CD14-positive monocyte (primary cell): ENCODE data around the gene EXOC6. TPM values are rescaled to one million over a fixed set of nuclear protein-coding genes. Genes with fewer than 3 reads are reported as not detected.

Source experiments
- DNase-seq, 3 donors: peaks; one replicate each; pipeline ENCODE4 v3.0.0-alpha.2; 2011 to 2022
- H2AFZ ChIP-seq: 2 replicates; pipeline ENCODE4 v1.6.0; 2012; ENCODE audit warnings: mild to moderate bottlenecking, low read depth, low read length, inconsistent platforms; ENCODE audit not compliant: insufficient read depth, poor library complexity, severe bottlenecking
- H3K27ac ChIP-seq, 2 donors: 1 replicate in 1 of 2; 2 replicates in 1 of 2; pipeline ENCODE4 v1.5.1; 2012 to 2013; ENCODE audit warnings: low read length in 2 of 2, control low read depth in 1 of 2, inconsistent platforms in 1 of 2, low read depth in 1 of 2, mild to moderate bottlenecking in 1 of 2
- H3K27me3 ChIP-seq, 2 donors: one replicate each; pipeline versions ENCODE4 v1.6.0 to v1.6.1; 2011 to 2013; ENCODE audit warnings: low read length in 2 of 2; ENCODE audit not compliant: control insufficient read depth in 2 of 2, insufficient read depth in 2 of 2
- H3K36me3 ChIP-seq, 2 donors: replicated peaks in 1 of 2; 1 replicate in 1 of 2; 2 replicates in 1 of 2; pipeline versions ENCODE4 v1.5.1 to v1.6.1; 2012 to 2013; ENCODE audit warnings: low read length in 2 of 2, control low read depth in 1 of 2, inconsistent platforms in 1 of 2, mild to moderate bottlenecking in 1 of 2; ENCODE audit not compliant: insufficient read depth in 2 of 2, control insufficient read depth in 1 of 2
- H3K4me1 ChIP-seq, 2 donors: 1 replicate in 1 of 2; 2 replicates in 1 of 2; pipeline versions ENCODE4 v1.5.1 to v1.6.1; 2012 to 2013; ENCODE audit warnings: low read length in 2 of 2, control low read depth in 1 of 2, inconsistent platforms in 1 of 2, mild to moderate bottlenecking in 1 of 2, moderate library complexity in 1 of 2; ENCODE audit not compliant: insufficient read depth in 2 of 2, control insufficient read depth in 1 of 2
- H3K4me2 ChIP-seq: replicated peaks from 2 replicates; pipeline ENCODE3; 2012; ENCODE audit warnings: low read length, moderate library complexity, mild to moderate bottlenecking; ENCODE audit not compliant: poor library complexity, severe bottlenecking; ENCODE audit errors: extremely low read depth
- H3K4me3 ChIP-seq, 3 experiments: fragments of 200-600 bp in 1 of 3; sonication (generic) in 1 of 3; replicated peaks in 1 of 3; 1 replicate in 2 of 3; 2 replicates in 1 of 3; pipeline ENCODE4 v1.5.1; 2011 to 2013; ENCODE audit warnings: low read length in 3 of 3, mild to moderate bottlenecking in 3 of 3, control low read depth in 2 of 3, low read depth in 2 of 3, inconsistent platforms in 1 of 3, moderate library complexity in 1 of 3
- H3K79me2 ChIP-seq: 2 replicates; pipeline ENCODE4 v1.6.0; 2012; ENCODE audit warnings: mild to moderate bottlenecking, control low read depth, inconsistent platforms, low read length, moderate library complexity; ENCODE audit not compliant: insufficient read depth
- H3K9ac ChIP-seq: 2 replicates; pipeline ENCODE4 v1.6.0; 2017; ENCODE audit warnings: low read length, mild to moderate bottlenecking; ENCODE audit not compliant: insufficient read depth, poor library complexity, severe bottlenecking
- H3K9me3 ChIP-seq, 2 donors: replicated peaks in 1 of 2; 1 replicate in 1 of 2; 2 replicates in 1 of 2; pipeline versions ENCODE4 v1.5.1 to v1.6.1; 2012 to 2013; ENCODE audit warnings: low read length in 2 of 2, control low read depth in 1 of 2; ENCODE audit not compliant: control insufficient read depth in 1 of 2, insufficient read depth in 1 of 2
- H4K20me1 ChIP-seq: 2 replicates; pipeline ENCODE4 v1.6.0; 2012; ENCODE audit warnings: mild to moderate bottlenecking, low read length, control low read depth, moderate library complexity; ENCODE audit not compliant: insufficient read depth
- H3K27ac Mint-ChIP-seq, 7 donors: one replicate each; pipeline ENCODE4 v1.8.0; 2020; ENCODE audit warnings: mild to moderate bottlenecking in 7 of 7, mixed read lengths in 7 of 7, moderate library complexity in 6 of 7, inconsistent platforms in 2 of 7
- H3K27me3 Mint-ChIP-seq, 3 donors: one replicate each; pipeline ENCODE4 v1.8.0; 2021 to 2022; ENCODE audit warnings: low read depth in 3 of 3, mild to moderate bottlenecking in 3 of 3, mixed read lengths in 3 of 3, moderate library complexity in 3 of 3, inconsistent platforms in 1 of 3
- H3K36me3 Mint-ChIP-seq, 2 donors: one replicate each; pipeline ENCODE4 v1.8.0; 2020; ENCODE audit warnings: mixed read lengths in 2 of 2, inconsistent platforms in 1 of 2, mild to moderate bottlenecking in 1 of 2
- H3K4me1 Mint-ChIP-seq: one replicate; pipeline ENCODE4 v1.8.0; 2020; ENCODE audit warnings: mild to moderate bottlenecking, mixed read lengths
- H3K4me3 Mint-ChIP-seq, 2 donors: one replicate each; pipeline ENCODE4 v1.8.0; 2020; ENCODE audit warnings: mild to moderate bottlenecking in 2 of 2, mixed read lengths in 2 of 2, moderate library complexity in 1 of 2
- H3K9me3 Mint-ChIP-seq, 7 donors: one replicate each; pipeline ENCODE4 v1.8.0; 2020 to 2022; ENCODE audit warnings: mixed read lengths in 7 of 7, mild to moderate bottlenecking in 6 of 7, moderate library complexity in 6 of 7, inconsistent platforms in 2 of 7
- WGBS: methylation state at CpG from one replicate; pipeline ENCODE4 v1.1.5; 2013; ENCODE audit warnings: missing lambda C conversion rate; ENCODE audit not compliant: insufficient coverage; 5-methylcytosine and 5-hydroxymethylcytosine counted together
- intact Hi-C, 2 donors: fragments of 100-400 bp; cut with micrococcal nuclease; formaldehyde crosslinking; loops; one replicate each; pipeline versions ENCODE4 v1.15.0 to v1.15.1; 2023
- polyA plus RNA-seq, 3 donors: library from polyadenylated mRNA; depleted of rRNA in 1 of 3; unstranded in 2 of 3; stranded (reverse) in 1 of 3; fragments of 300-500 nt in 2 of 3; fragments of >200 nt in 1 of 3; fragmentation: Illumina TruSeq in 2 of 3; gene quantifications; 1 replicate in 2 of 3; 2 replicates in 1 of 3; pipeline ENCODE4 v1.2.3, GENCODE V29; 2012 to 2021
- TF ChIP-seq, protein P1 (sequence below): fragments of 200-600 bp; IDR thresholded peaks from one replicate; pipeline ENCODE4 v1.8.0; 2022; ENCODE audit warnings: antibody characterized with exemption, mild to moderate bottlenecking

Gene EXOC6
- polyA plus RNA-seq, 3 donors = 7.5 to 9.6 (median 8.3) TPM

DNA sequence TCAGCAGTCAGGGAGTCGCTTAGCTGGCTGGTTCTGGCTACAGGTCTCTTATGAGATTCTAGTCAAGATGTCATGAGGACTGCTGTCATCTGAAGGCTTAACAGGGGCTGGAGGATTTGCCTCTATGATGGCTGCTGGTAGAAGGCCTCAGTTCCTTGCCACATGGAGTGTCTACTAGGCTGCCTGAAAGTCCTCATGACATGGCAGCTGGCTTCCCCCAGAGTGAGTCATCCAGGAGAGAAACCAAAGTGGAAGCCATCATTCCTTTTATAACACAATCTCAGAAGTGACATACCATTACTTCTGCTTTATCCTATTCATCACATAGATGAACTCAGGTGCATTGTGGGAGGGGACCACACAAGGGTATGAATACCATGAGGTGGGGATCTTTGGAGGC, 75.1 kb downstream of the EXOC6 start:
- Mint-ChIP-seq H3K27ac (peak overlapping the region in 4 of 7 donors; percentile 34 to 73 (median 37)), H3K27me3 (peaks cover 0 to 2% (median 0%) of the 10 kb centered on the region in 3 donors), H3K36me3 (peaks cover 33 to 50% of the 10 kb centered on the region in 2 donors), H3K4me3 (no peak overlapping the region), H3K9me3 (peaks cover 5 to 17% (median 8%) of the 10 kb centered on the region in 7 donors), H3K4me1 (no peaks in the 10 kb centered on the region)
- H3K9ac ChIP-seq = no peak overlapping the region
- 86% methylated on average over 1 of the region's 1 CpG for WGBS
- H2AFZ ChIP-seq = no peak overlapping the region
- no peak overlapping the region for H3K4me2 ChIP-seq
- H3K4me1 ChIP-seq = no peaks in the 10 kb centered on the region
- DNase-seq = peak in 1 of 3 donors; percentile 11
- TF ChIP-seq, protein P1, sequence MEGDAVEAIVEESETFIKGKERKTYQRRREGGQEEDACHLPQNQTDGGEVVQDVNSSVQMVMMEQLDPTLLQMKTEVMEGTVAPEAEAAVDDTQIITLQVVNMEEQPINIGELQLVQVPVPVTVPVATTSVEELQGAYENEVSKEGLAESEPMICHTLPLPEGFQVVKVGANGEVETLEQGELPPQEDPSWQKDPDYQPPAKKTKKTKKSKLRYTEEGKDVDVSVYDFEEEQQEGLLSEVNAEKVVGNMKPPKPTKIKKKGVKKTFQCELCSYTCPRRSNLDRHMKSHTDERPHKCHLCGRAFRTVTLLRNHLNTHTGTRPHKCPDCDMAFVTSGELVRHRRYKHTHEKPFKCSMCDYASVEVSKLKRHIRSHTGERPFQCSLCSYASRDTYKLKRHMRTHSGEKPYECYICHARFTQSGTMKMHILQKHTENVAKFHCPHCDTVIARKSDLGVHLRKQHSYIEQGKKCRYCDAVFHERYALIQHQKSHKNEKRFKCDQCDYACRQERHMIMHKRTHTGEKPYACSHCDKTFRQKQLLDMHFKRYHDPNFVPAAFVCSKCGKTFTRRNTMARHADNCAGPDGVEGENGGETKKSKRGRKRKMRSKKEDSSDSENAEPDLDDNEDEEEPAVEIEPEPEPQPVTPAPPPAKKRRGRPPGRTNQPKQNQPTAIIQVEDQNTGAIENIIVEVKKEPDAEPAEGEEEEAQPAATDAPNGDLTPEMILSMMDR = no peak
- H3K4me3 ChIP-seq = no peak overlapping the region
- H3K36me3 ChIP-seq = peaks cover 8 to 32% of the 10 kb centered on the region in 2 donors
- H3K79me2 ChIP-seq = no peaks in the 10 kb centered on the region
- peak overlapping the region in 1 of 2 donors; percentile 11 for H3K27ac ChIP-seq
- H4K20me1 ChIP-seq = no peaks in the 10 kb centered on the region
- no peaks in the 10 kb centered on the region for H3K27me3 ChIP-seq
- peaks cover 6 to 11% of the 10 kb centered on the region in 2 donors for H3K9me3 ChIP-seq
- intact Hi-C loops = no loop called here

DNA sequence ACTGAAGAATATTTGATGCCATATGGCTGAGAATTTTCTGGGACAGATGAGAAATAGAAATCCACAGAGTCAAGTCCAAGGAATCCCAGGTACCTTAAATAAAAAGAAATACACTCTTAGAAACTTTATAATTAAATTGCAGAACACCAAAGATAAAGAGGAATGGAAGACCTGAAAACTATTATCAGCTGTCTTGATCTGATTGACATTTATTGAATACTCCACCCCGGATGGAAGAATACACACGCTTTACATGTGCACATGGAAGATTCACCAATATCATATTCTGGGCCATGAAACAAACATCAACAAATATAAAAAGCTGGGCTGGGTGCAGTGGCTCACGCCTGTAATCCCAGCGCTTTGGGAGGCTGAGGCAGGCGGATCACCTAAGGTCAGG, 81.6 kb downstream of the EXOC6 start:
- TF ChIP-seq, protein P1 = no peak
- no peak overlapping the region for H3K4me3 Mint-ChIP-seq

More for the DNA sequence above, 81.6 kb downstream of the EXOC6 start:
- Histone ChIP-seq H3K36me3 (peaks cover 24 to 56% of the 10 kb centered on the region in 2 donors), H3K4me2 (no peak overlapping the region), H3K79me2 (no peaks in the 10 kb centered on the region), H3K9ac (no peak overlapping the region), H3K4me3 (no peak overlapping the region), H3K27me3 (no peaks in the 10 kb centered on the region), H3K9me3 (no peaks in the 10 kb centered on the region), H2AFZ (no peak overlapping the region), H3K27ac (no peak overlapping the region), H3K4me1 (no peaks in the 10 kb centered on the region), H4K20me1 (no peaks in the 10 kb centered on the region)
- 100% methylated on average over 2 of the region's 5 CpGs for WGBS
- Mint-ChIP-seq H3K9me3 (peaks cover 0 to 6% (median 0%) of the 10 kb centered on the region in 7 donors), H3K4me1 (no peaks in the 10 kb centered on the region), H3K36me3 (peaks cover 31 to 59% of the 10 kb centered on the region in 2 donors), H3K27me3 (no peaks in the 10 kb centered on the region), H3K27ac (no peak overlapping the region)
- intact Hi-C loops = no loop called here
- no peak for DNase-seq
